C4-2B (cell line): Measurements from ENCODE around the gene HDDC2.

Source experiments
- ZFX ChIP-seq: fragments of 450-650 bp; IDR thresholded peaks from 2 replicates; pipeline ENCODE4 v1.6.1; 2017
- TF ChIP-seq, protein P1 (sequence below): fragments of 450-650 bp; conservative IDR thresholded peaks from 2 replicates; pipeline ENCODE4 v1.5.1; 2017; ENCODE audit warnings: mild to moderate bottlenecking

DNA sequence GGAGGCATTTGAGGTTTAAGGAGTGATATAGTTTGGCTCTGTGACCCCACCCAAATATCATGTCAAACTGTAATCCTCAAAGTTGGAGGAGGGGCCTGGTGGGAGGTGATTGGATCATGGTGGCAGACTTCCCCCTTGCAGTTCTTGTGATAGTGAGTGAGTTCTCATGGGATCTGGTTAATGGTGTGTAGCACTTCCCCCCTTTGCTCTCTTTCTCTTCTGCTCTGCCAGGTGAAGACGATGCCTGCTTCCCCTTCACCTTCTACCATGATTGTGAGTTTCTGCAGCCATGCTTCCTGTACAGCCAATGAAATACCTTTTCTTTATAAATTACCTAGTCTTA is 1.7 kb upstream of the HDDC2 start:
- TF ChIP-seq, protein P1, sequence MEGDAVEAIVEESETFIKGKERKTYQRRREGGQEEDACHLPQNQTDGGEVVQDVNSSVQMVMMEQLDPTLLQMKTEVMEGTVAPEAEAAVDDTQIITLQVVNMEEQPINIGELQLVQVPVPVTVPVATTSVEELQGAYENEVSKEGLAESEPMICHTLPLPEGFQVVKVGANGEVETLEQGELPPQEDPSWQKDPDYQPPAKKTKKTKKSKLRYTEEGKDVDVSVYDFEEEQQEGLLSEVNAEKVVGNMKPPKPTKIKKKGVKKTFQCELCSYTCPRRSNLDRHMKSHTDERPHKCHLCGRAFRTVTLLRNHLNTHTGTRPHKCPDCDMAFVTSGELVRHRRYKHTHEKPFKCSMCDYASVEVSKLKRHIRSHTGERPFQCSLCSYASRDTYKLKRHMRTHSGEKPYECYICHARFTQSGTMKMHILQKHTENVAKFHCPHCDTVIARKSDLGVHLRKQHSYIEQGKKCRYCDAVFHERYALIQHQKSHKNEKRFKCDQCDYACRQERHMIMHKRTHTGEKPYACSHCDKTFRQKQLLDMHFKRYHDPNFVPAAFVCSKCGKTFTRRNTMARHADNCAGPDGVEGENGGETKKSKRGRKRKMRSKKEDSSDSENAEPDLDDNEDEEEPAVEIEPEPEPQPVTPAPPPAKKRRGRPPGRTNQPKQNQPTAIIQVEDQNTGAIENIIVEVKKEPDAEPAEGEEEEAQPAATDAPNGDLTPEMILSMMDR, result no peak
- TF ChIP-seq ZFX, result no peak
